ENCODE measurements around the gene MFSD12.

- TF ChIP-seq CTCF (conservative IDR thresholded peaks at IDR 0.05) (no peak), ZFX (IDR thresholded peaks at IDR 0.05) (no peak)
Measured at GRCh38 chr19:3513229-3514140, 43.9 kb downstream of the MFSD12 start.
